Mammary microvascular endothelial cell (primary cell): ENCODE data around the gene BCR. TPM values are rescaled to one million over a fixed set of nuclear protein-coding genes. Genes with fewer than 3 reads are reported as not detected.

ENCODE experiments used
- total RNA-seq: library from RNA; depleted of rRNA; stranded (reverse); fragments of >200 nt; gene quantifications from 2 replicates; pipeline ENCODE4 v1.2.3, GENCODE V29; 2015

Gene BCR
- 57.7 and 74.6 TPM in 2 replicates for total RNA-seq

GRCh38 chr22:23180301-23180892, at the start of gene BCR:
Gene BCR (plus strand): TSS chr22:23180509. CDS start chr22:23180961, 452 bp downstream.

GRCh38 chr22:23144932-23145877, 35.1 kb upstream of the BCR start, which contains the start of gene RAB36:
Gene RAB36 (plus strand): TSS chr22:23145477. CDS start chr22:23146617, 1,140 bp downstream.

Other genes with a start within 250 kb of the BCR start
- 0.34 and 0.47 TPM in 2 replicates for gene GNAZ, start 110.0 kb upstream of the BCR start, total RNA-seq
- not detected in 2 replicates for gene RSPH14, start 38.5 kb upstream of the BCR start, total RNA-seq
- gene RAB36, start 35.0 kb upstream of the BCR start, total RNA-seq, result 0.73 and 1.3 TPM in 2 replicates